DND-41 (cell line): Measurements from ENCODE around the gene SMIM36.

Experiments
- ATAC-seq: fragments of 200-7000 bp; cut with Tn5 transposase; 3 replicates; pipeline ENCODE4 v1.9.1; 2021; ENCODE audit warnings: low read depth; ENCODE audit not compliant: insufficient read depth
- DNase-seq: peaks from one replicate; pipeline ENCODE4 v3.0.0-alpha.2; 2020
- H2AFZ ChIP-seq: 2 replicates; pipeline ENCODE4 v1.6.0; 2012; ENCODE audit warnings: low read depth, low read length
- H3K27ac ChIP-seq: 2 replicates; pipeline ENCODE4 v1.5.1; 2012; ENCODE audit warnings: low read length, inconsistent platforms
- H3K27me3 ChIP-seq: fragments of 200-600 bp; sonication (generic); 2 replicates; pipeline ENCODE4 v1.6.0; 2012; ENCODE audit warnings: low read length, mild to moderate bottlenecking, inconsistent platforms; ENCODE audit not compliant: insufficient read depth, poor library complexity
- H3K36me3 ChIP-seq: 2 replicates; pipeline ENCODE4 v1.5.1; 2012; ENCODE audit warnings: low read length, inconsistent platforms; ENCODE audit not compliant: insufficient read depth
- H3K4me1 ChIP-seq: 2 replicates; pipeline ENCODE4 v1.5.1; 2012; ENCODE audit warnings: mild to moderate bottlenecking, low read length; ENCODE audit not compliant: insufficient read depth
- H3K4me2 ChIP-seq: 2 replicates; pipeline ENCODE4 v1.6.0; 2012; ENCODE audit warnings: mild to moderate bottlenecking, moderate library complexity, low read length, inconsistent platforms; ENCODE audit not compliant: insufficient read depth
- H3K4me3 ChIP-seq, 2 experiments: fragments of 200-600 bp in 1 of 2; shearing (Covaris generic) in 1 of 2; 2 replicates each; pipeline ENCODE4 v1.5.1; 2012 to 2016; ENCODE audit warnings: inconsistent platforms in 2 of 2, low read length in 2 of 2, mild to moderate bottlenecking in 2 of 2, low read depth in 1 of 2, moderate library complexity in 1 of 2
- H3K79me2 ChIP-seq: 2 replicates; pipeline ENCODE4 v1.6.0; 2012; ENCODE audit warnings: low read length, inconsistent platforms; ENCODE audit not compliant: insufficient read depth
- H3K9ac ChIP-seq: 2 replicates; pipeline ENCODE4 v1.6.0; 2012; ENCODE audit warnings: low read depth, mild to moderate bottlenecking, inconsistent platforms, low read length, moderate library complexity
- H3K9me3 ChIP-seq: 2 replicates; pipeline ENCODE4 v1.5.1; 2012; ENCODE audit warnings: low read length, moderate library complexity, mild to moderate bottlenecking, inconsistent platforms; ENCODE audit not compliant: insufficient read depth, severe bottlenecking
- H4K20me1 ChIP-seq: 2 replicates; pipeline ENCODE4 v1.6.0; 2012; ENCODE audit warnings: low read length; ENCODE audit not compliant: insufficient read depth
- CTCF ChIP-seq: IDR thresholded peaks from 2 replicates; pipeline ENCODE4 v1.5.1; 2012; ENCODE audit warnings: borderline replicate concordance, low read length, moderate library complexity, mild to moderate bottlenecking; ENCODE audit not compliant: poor library complexity, severe bottlenecking; ENCODE audit errors: extremely low read depth
- EZH2 ChIP-seq: IDR thresholded peaks from 3 replicates; pipeline ENCODE4 v1.6.1; 2012; ENCODE audit warnings: borderline replicate concordance, low read depth, mild to moderate bottlenecking, moderate library complexity, low read length, inconsistent platforms; ENCODE audit not compliant: severe bottlenecking

The SMIM36 gene

GRCh38 chr17:55482591-55483389 is 28.5 kb downstream of the SMIM36 start:
- DNase-seq (no peak), ATAC-seq (no peak)
- H3K4me3 ChIP-seq, result no peak overlapping the region

GRCh38 chr17:55480631-55481315 is 30.5 kb downstream of the SMIM36 start:
- TF ChIP-seq CTCF (no peak), EZH2 (no peak)
- Histone ChIP-seq H3K36me3 (no peaks in the 10 kb centered on the region), H3K4me3 (no peak overlapping the region), H3K27me3 (peaks cover 5% of the 10 kb centered on the region), H3K79me2 (no peaks in the 10 kb centered on the region), H3K9me3 (no peaks in the 10 kb centered on the region), H3K4me2 (no peak overlapping the region), H2AFZ (no peak overlapping the region), H4K20me1 (no peaks in the 10 kb centered on the region), H3K9ac (no peak overlapping the region), H3K27ac (no peak overlapping the region), H3K4me1 (no peaks in the 10 kb centered on the region)
- ATAC-seq (no peak), DNase-seq (no peak)

More at GRCh38 chr17:55482591-55483389, 28.5 kb downstream of the SMIM36 start:
- no peak overlapping the region for H3K27ac ChIP-seq
- no peak overlapping the region for H2AFZ ChIP-seq
- H3K79me2 ChIP-seq, result no peaks in the 10 kb centered on the region
- H3K9me3 ChIP-seq, result no peaks in the 10 kb centered on the region
- no peaks in the 10 kb centered on the region for H3K36me3 ChIP-seq
- H3K4me2 ChIP-seq, result no peak overlapping the region
- H3K9ac ChIP-seq, result no peak overlapping the region
- no peaks in the 10 kb centered on the region for H4K20me1 ChIP-seq
- peaks cover 5% of the 10 kb centered on the region for H3K27me3 ChIP-seq
- TF ChIP-seq EZH2 (no peak), CTCF (no peak)
- no peaks in the 10 kb centered on the region for H3K4me1 ChIP-seq

- no peak overlapping the region for H2AFZ ChIP-seq
- DNase-seq (no peak), ATAC-seq (no peak)
- H3K4me1 ChIP-seq, result no peaks in the 10 kb centered on the region
- no peak overlapping the region for H3K27ac ChIP-seq
- H3K27me3 ChIP-seq, result peaks cover 5% of the 10 kb centered on the region
- H3K9me3 ChIP-seq, result no peaks in the 10 kb centered on the region
- H3K4me2 ChIP-seq, result no peak overlapping the region
- no peak for TF ChIP-seq EZH2
- no peak for TF ChIP-seq CTCF
- no peak overlapping the region for H3K9ac ChIP-seq
- no peaks in the 10 kb centered on the region for H4K20me1 ChIP-seq
- H3K4me3 ChIP-seq, result no peak overlapping the region
- H3K36me3 ChIP-seq, result no peaks in the 10 kb centered on the region
- H3K79me2 ChIP-seq, result no peaks in the 10 kb centered on the region
These were observed 31.3 kb downstream of the SMIM36 start for GRCh38 chr17:55479903-55480302.
